ENCODE data around the gene ATRN. TPM values are rescaled to one million over a fixed set of nuclear protein-coding genes. Genes with fewer than 3 reads are reported as not detected.

ATRN gene
- total and polyA plus RNA-seq, 4 donors = 8.4 to 104 (median 46.0) TPM

GRCh38 chr20:3449319-3449718 is 21.5 kb upstream of the ATRN start:
- H3K36me3 ChIP-seq (ENCODE audit: control insufficient read depth in 4 of 4, insufficient read depth in 3 of 4, low read depth in 1 of 4, low read length in 3 of 4) = no peaks in the 10 kb centered on the region
- H3K27ac ChIP-seq (ENCODE audit: low read depth in 1 of 2, low read length in 2 of 2) = no peak overlapping the region
- H3K4me3 ChIP-seq (ENCODE audit: low read depth in 1 of 3, low read length in 3 of 3) = no peak overlapping the region
- no peaks in the 10 kb centered on the region for H3K27me3 ChIP-seq (ENCODE audit: control insufficient read depth in 4 of 4, insufficient read depth in 4 of 4, low read length in 3 of 4)
- DNase-seq (ENCODE audit: low spot score) = no peak
- H3K9me3 ChIP-seq (ENCODE audit: control insufficient read depth in 4 of 4, low read length in 3 of 4) = no peaks in the 10 kb centered on the region
- no peaks in the 10 kb centered on the region for H3K4me1 ChIP-seq (ENCODE audit: control insufficient read depth in 4 of 4, insufficient read depth in 4 of 4, low read length in 3 of 4)
- no peak for TF ChIP-seq EGR1 (IDR thresholded peaks at IDR 0.05; ENCODE audit: low read depth in 2 of 2)
- TF ChIP-seq HNF4A (conservative IDR thresholded peaks at IDR 0.05) = no peak
- no peak for TF ChIP-seq TAF1 (conservative IDR thresholded peaks at IDR 0.05)
- no peak for TF ChIP-seq GABPA (IDR thresholded peaks at IDR 0.05 in 1 of 2, conservative IDR thresholded peaks at IDR 0.05 in 1 of 2)
- TF ChIP-seq REST (IDR thresholded peaks at IDR 0.05) = no peak
- TF ChIP-seq RAD21 (IDR thresholded peaks at IDR 0.05) = no peak
- no peak for TF ChIP-seq HNF4G (IDR thresholded peaks at IDR 0.05)
- TF ChIP-seq SP1 (IDR thresholded peaks at IDR 0.05) = no peak
- TF ChIP-seq JUND (IDR thresholded peaks at IDR 0.05) = no peak
- no peak for TF ChIP-seq ZBTB33 (IDR thresholded peaks at IDR 0.05)
- TF ChIP-seq FOXA2 (IDR thresholded peaks at IDR 0.05) = no peak
- no peak for TF ChIP-seq YY1 (IDR thresholded peaks at IDR 0.05)
- no peak for TF ChIP-seq MAX (IDR thresholded peaks at IDR 0.05)
- TF ChIP-seq CTCF (IDR thresholded peaks at IDR 0.05; ENCODE audit: low read depth, low read length, missing input control) = no peak
- no peak for TF ChIP-seq FOXA1 (IDR thresholded peaks at IDR 0.05)
- TF ChIP-seq NR2F2 (IDR thresholded peaks at IDR 0.05) = no peak
- no peak for TF ChIP-seq ATF3 (IDR thresholded peaks at IDR 0.05)
- WGBS = 90% methylated on average over 1 of the region's 1 CpG
- H3K9ac ChIP-seq (ENCODE audit: low read depth in 1 of 2, low read length in 2 of 2) = no peak overlapping the region

GRCh38 chr20:3452136-3452535 is 18.7 kb upstream of the ATRN start:
- DNase-seq (ENCODE audit: low spot score) = no peak
- no peak overlapping the region for H3K27ac ChIP-seq (ENCODE audit: low read depth in 1 of 2, low read length in 2 of 2)
- no peaks in the 10 kb centered on the region for H3K36me3 ChIP-seq (ENCODE audit: control insufficient read depth in 4 of 4, insufficient read depth in 3 of 4, low read depth in 1 of 4, low read length in 3 of 4)
- H3K27me3 ChIP-seq (ENCODE audit: control insufficient read depth in 4 of 4, insufficient read depth in 4 of 4, low read length in 3 of 4) = no peaks in the 10 kb centered on the region
- no peaks in the 10 kb centered on the region for H3K9me3 ChIP-seq (ENCODE audit: control insufficient read depth in 4 of 4, low read length in 3 of 4)
- 88% methylated on average over 2 of the region's 2 CpGs for WGBS
- no peaks in the 10 kb centered on the region for H3K4me1 ChIP-seq (ENCODE audit: control insufficient read depth in 4 of 4, insufficient read depth in 4 of 4, low read length in 3 of 4)
- no peak overlapping the region for H3K4me3 ChIP-seq (ENCODE audit: low read depth in 1 of 3, low read length in 3 of 3)
- no peak overlapping the region for H3K9ac ChIP-seq (ENCODE audit: low read depth in 1 of 2, low read length in 2 of 2)
- TF ChIP-seq RAD21 (IDR thresholded peaks at IDR 0.05) = no peak
- no peak for TF ChIP-seq FOXA2 (IDR thresholded peaks at IDR 0.05)
- TF ChIP-seq JUND (IDR thresholded peaks at IDR 0.05) = no peak
- TF ChIP-seq YY1 (IDR thresholded peaks at IDR 0.05) = no peak
- no peak for TF ChIP-seq NR2F2 (IDR thresholded peaks at IDR 0.05)
- TF ChIP-seq EGR1 (IDR thresholded peaks at IDR 0.05; ENCODE audit: low read depth in 2 of 2) = no peak
- no peak for TF ChIP-seq GABPA (IDR thresholded peaks at IDR 0.05 in 1 of 2, conservative IDR thresholded peaks at IDR 0.05 in 1 of 2)
- TF ChIP-seq TAF1 (conservative IDR thresholded peaks at IDR 0.05) = no peak
- no peak for TF ChIP-seq ZBTB33 (IDR thresholded peaks at IDR 0.05)
- TF ChIP-seq SP1 (IDR thresholded peaks at IDR 0.05) = no peak
- TF ChIP-seq MAX (IDR thresholded peaks at IDR 0.05) = no peak
- no peak for TF ChIP-seq HNF4G (IDR thresholded peaks at IDR 0.05)
- TF ChIP-seq REST (IDR thresholded peaks at IDR 0.05) = no peak

Data from liver (tissue), 9 donors.